H1 (cell line): ENCODE data around the gene PRDM15. TPM values are rescaled to one million over a fixed set of nuclear protein-coding genes. Genes with fewer than 3 reads are reported as not detected.

ENCODE experiments used
- CTCF ChIA-PET: fragments of 300-600 bp; sonication (Branson Sonifier 250); formaldehyde crosslinking; loops from one replicate; lab custom pipeline; 2021; ENCODE audit not compliant: partially characterized antibody; lab: Charles Lee
- POLR2A ChIA-PET: fragments of 300-600 bp; sonication (Branson Sonifier 250); formaldehyde crosslinking; loops from one replicate; lab custom pipeline; 2021; ENCODE audit warnings: inconsistent platforms; ENCODE audit not compliant: partially characterized antibody; lab: Charles Lee
- DNase-seq, 2 experiments: peaks; one replicate each; pipeline versions ENCODE4 v3.0.0 to v3.0.0-alpha.2; 2010 to 2022; ENCODE audit warnings: low spot score in 2 of 2, low read depth in 1 of 2, mixed read lengths in 1 of 2
- FAIRE-seq: peaks from 2 replicates; lab custom pipeline; 2011; peaks lifted over from hg19 to GRCh38; lab: Jason Lieb, UNC
- H2AFZ ChIP-seq: 2 replicates; pipeline ENCODE4 v1.8.1; 2012; ENCODE audit warnings: low read length, inconsistent platforms
- H2AK5ac ChIP-seq: 2 replicates; pipeline ENCODE4 v1.6.1; 2013; ENCODE audit warnings: low read depth, low read length
- H2BK120ac ChIP-seq: replicated peaks from 2 replicates; pipeline ENCODE3; 2013; ENCODE audit warnings: low read depth, low read length, inconsistent platforms
- H2BK12ac ChIP-seq: 2 replicates; pipeline ENCODE4 v1.6.1; 2013; ENCODE audit warnings: low read depth, low read length
- H2BK15ac ChIP-seq: 2 replicates; pipeline ENCODE4 v1.6.1; 2013; ENCODE audit warnings: low read length
- H2BK20ac ChIP-seq: 2 replicates; pipeline ENCODE4 v1.6.1; 2013; ENCODE audit warnings: low read length
- H2BK5ac ChIP-seq: 2 replicates; pipeline ENCODE4 v1.6.1; 2013; ENCODE audit warnings: low read depth, low read length
- H3K14ac ChIP-seq: 2 replicates; pipeline ENCODE4 v1.6.1; 2013; ENCODE audit warnings: inconsistent platforms; ENCODE audit not compliant: insufficient read length
- H3K18ac ChIP-seq: 2 replicates; pipeline ENCODE4 v1.6.1; 2013; ENCODE audit warnings: low read length; ENCODE audit errors: extremely low read depth
- H3K23ac ChIP-seq: 2 replicates; pipeline ENCODE4 v1.6.1; 2013; ENCODE audit warnings: inconsistent platforms; ENCODE audit not compliant: insufficient read length
- H3K23me2 ChIP-seq: 2 replicates; pipeline ENCODE4 v1.6.1; 2013; ENCODE audit warnings: low read depth, low read length
- H3K27ac ChIP-seq: 2 replicates; pipeline ENCODE4 v1.6.1; 2011; ENCODE audit warnings: low read depth, low read length, inconsistent platforms
- H3K27me3 ChIP-seq, 4 experiments: replicated peaks in 1 of 4; 1 replicate in 1 of 4; 2 replicates in 3 of 4; pipeline versions ENCODE4 v1.6.1 to v1.8.1; 2011 to 2013; ENCODE audit warnings: low read length in 3 of 4, mild to moderate bottlenecking in 3 of 4, inconsistent platforms in 2 of 4, mixed read lengths in 2 of 4, moderate library complexity in 1 of 4; ENCODE audit not compliant: control insufficient read depth in 3 of 4, insufficient read depth in 3 of 4; ENCODE audit errors: extremely low read depth in 1 of 4
- H3K36me3 ChIP-seq, 4 experiments: 2 replicates each; pipeline versions ENCODE4 v1.6.1 to v1.8.1; 2011 to 2013; ENCODE audit warnings: mild to moderate bottlenecking in 4 of 4, low read length in 3 of 4, moderate library complexity in 2 of 4, control low read depth in 1 of 4, inconsistent platforms in 1 of 4; ENCODE audit not compliant: insufficient read depth in 4 of 4, control insufficient read depth in 2 of 4
- H3K4ac ChIP-seq: replicated peaks from 2 replicates; pipeline ENCODE3; 2013; ENCODE audit warnings: low read length, low read depth, mixed read lengths, inconsistent platforms; ENCODE audit not compliant: insufficient read length
- H3K4me1 ChIP-seq, 4 experiments: replicated peaks in 1 of 4; 1 replicate in 1 of 4; 2 replicates in 3 of 4; pipeline versions ENCODE4 v1.6.1 to v1.8.1; 2011 to 2013; ENCODE audit warnings: low read length in 3 of 4, inconsistent platforms in 2 of 4, mixed read lengths in 1 of 4; ENCODE audit not compliant: insufficient read depth in 4 of 4, control insufficient read depth in 3 of 4
- H3K4me2 ChIP-seq, 2 experiments: 2 replicates each; pipeline versions ENCODE4 v1.6.1 to v1.8.1; 2011 to 2013; ENCODE audit warnings: low read depth in 2 of 2, low read length in 2 of 2, control low read depth in 1 of 2, inconsistent platforms in 1 of 2, mild to moderate bottlenecking in 1 of 2; ENCODE audit not compliant: insufficient read depth in 1 of 2
- H3K4me3 ChIP-seq, 4 experiments: fragments of 200-600, 300-600 bp in 1 of 4; sonication (generic), shearing (Covaris generic), sonication (Bioruptor Twin) in 1 of 4; 2 replicates each; pipeline versions ENCODE4 v1.5.1 to v1.8.1; 2011 to 2016; ENCODE audit warnings: low read length in 4 of 4, low read depth in 3 of 4, control low read depth in 2 of 4, inconsistent platforms in 2 of 4, mild to moderate bottlenecking in 2 of 4, mixed read lengths in 1 of 4, moderate library complexity in 1 of 4; ENCODE audit not compliant: insufficient read depth in 2 of 4; ENCODE audit errors: extremely low read depth in 1 of 4
- H3K56ac ChIP-seq: replicated peaks from 2 replicates; pipeline ENCODE3; 2013; ENCODE audit warnings: low read depth, mild to moderate bottlenecking, mixed read lengths, low read length, inconsistent platforms; ENCODE audit not compliant: insufficient read length
- H3K79me1 ChIP-seq: 2 replicates; pipeline ENCODE4 v1.6.1; 2013; ENCODE audit warnings: low read depth, low read length, control low read depth
- H3K79me2 ChIP-seq, 2 experiments: 2 replicates each; pipeline versions ENCODE4 v1.6.1 to v1.8.1; 2012 to 2013; ENCODE audit warnings: low read length in 2 of 2, mild to moderate bottlenecking in 2 of 2, inconsistent platforms in 1 of 2; ENCODE audit not compliant: insufficient read depth in 2 of 2, control insufficient read depth in 1 of 2
- H3K9ac ChIP-seq, 4 experiments: replicated peaks in 1 of 4; 1 replicate in 1 of 4; 2 replicates in 3 of 4; pipeline versions ENCODE4 v1.6.1 to v1.8.1; 2011 to 2013; ENCODE audit warnings: low read depth in 3 of 4, low read length in 3 of 4, control low read depth in 2 of 4, mild to moderate bottlenecking in 2 of 4, moderate library complexity in 2 of 4, inconsistent platforms in 1 of 4; ENCODE audit errors: extremely low read depth in 1 of 4
- H3K9me3 ChIP-seq, 2 experiments: 2 replicates each; pipeline versions ENCODE4 v1.6.1 to v1.8.1; 2012 to 2013; ENCODE audit warnings: mild to moderate bottlenecking in 2 of 2, moderate library complexity in 2 of 2, control low read depth in 1 of 2, inconsistent platforms in 1 of 2, low read depth in 1 of 2, low read length in 1 of 2, mixed read lengths in 1 of 2; ENCODE audit not compliant: insufficient read depth in 2 of 2
- H4K20me1 ChIP-seq, 2 experiments: replicated peaks in 1 of 2; 2 replicates each; pipeline versions ENCODE3 to v1.8.1; 2011 to 2013; ENCODE audit warnings: inconsistent platforms in 2 of 2, low read length in 2 of 2, mild to moderate bottlenecking in 1 of 2; ENCODE audit not compliant: insufficient read depth in 2 of 2, control insufficient read depth in 1 of 2
- H4K5ac ChIP-seq: 2 replicates; pipeline ENCODE4 v1.6.1; 2013; ENCODE audit warnings: low read length, low read depth, mixed read lengths, inconsistent platforms; ENCODE audit not compliant: insufficient read length
- H4K8ac ChIP-seq: 2 replicates; pipeline ENCODE4 v1.8.0; 2013; ENCODE audit warnings: mild to moderate bottlenecking, moderate library complexity, low read length, inconsistent platforms; ENCODE audit not compliant: insufficient read depth; ENCODE audit errors: extremely low read depth
- H4K91ac ChIP-seq: replicated peaks from 2 replicates; pipeline ENCODE3; 2013; ENCODE audit warnings: low read length, mixed read lengths, inconsistent platforms; ENCODE audit not compliant: insufficient read length
- CHD1 ChIP-seq: IDR thresholded peaks from 2 replicates; pipeline ENCODE4 v1.6.1; 2012; ENCODE audit warnings: low read depth, low read length, improper control_type of control experiment
- CREB1 ChIP-seq: IDR thresholded peaks from 2 replicates; pipeline ENCODE4 v1.6.1; 2012; ENCODE audit warnings: inconsistent platforms
- FOSL1 ChIP-seq: IDR thresholded peaks from 2 replicates; pipeline ENCODE4 v1.6.1; 2011; ENCODE audit warnings: mild to moderate bottlenecking, low read depth, low read length, moderate library complexity; ENCODE audit not compliant: insufficient read depth
- KDM1A ChIP-seq: fragments of 200-600, 300-600 bp; sonication (generic); IDR thresholded peaks from 2 replicates; pipeline ENCODE4 v1.7.1; 2016; ENCODE audit warnings: mild to moderate bottlenecking, low read length, borderline replicate concordance
- MAX ChIP-seq: IDR thresholded peaks from 2 replicates; pipeline ENCODE4 v1.6.1; 2012; ENCODE audit warnings: inconsistent platforms
- RNF2 ChIP-seq: fragments of 200-900, 300-1000 bp; sonication (generic); IDR thresholded peaks from 2 replicates; pipeline ENCODE4 v1.7.1; 2016; ENCODE audit warnings: borderline replicate concordance, low read depth, mild to moderate bottlenecking, antibody characterized with exemption, low read length; ENCODE audit not compliant: poor library complexity, severe bottlenecking; ENCODE audit errors: missing control alignments
- SP1 ChIP-seq: IDR thresholded peaks from 2 replicates; pipeline ENCODE4 v1.6.1; 2011; ENCODE audit warnings: low read depth, low read length
- SP2 ChIP-seq: IDR thresholded peaks from 2 replicates; pipeline ENCODE4 v1.6.1; 2012; ENCODE audit warnings: mild to moderate bottlenecking, low read length, inconsistent platforms
- SRF ChIP-seq: IDR thresholded peaks from 2 replicates; pipeline ENCODE4 v1.6.1; 2011; ENCODE audit warnings: mild to moderate bottlenecking, low read depth, low read length, moderate library complexity
- TAF1 ChIP-seq: IDR thresholded peaks from 2 replicates; pipeline ENCODE4 v1.6.1; 2011; ENCODE audit warnings: mild to moderate bottlenecking, low read depth, low read length
- TAF7 ChIP-seq: optimal IDR thresholded peaks from 2 replicates; pipeline ENCODE3; 2011; ENCODE audit warnings: low read depth, mild to moderate bottlenecking, inconsistent platforms, low read length, moderate library complexity, borderline replicate concordance
- ZNF274 ChIP-seq: IDR thresholded peaks from 2 replicates; pipeline ENCODE4 v1.7.0; 2012; ENCODE audit warnings: low read length, borderline replicate concordance; ENCODE audit errors: extremely low read depth
- WGBS, 2 experiments: shearing (Covaris generic) in 1 of 2; methylation state at CpG; one replicate each; pipeline versions ENCODE4 v1.1.6 to v1.1.7; 2013 to 2015; ENCODE audit warnings: low lambda C conversion rate in 2 of 2, mixed read lengths in 2 of 2, inconsistent platforms in 1 of 2, low coverage in 1 of 2, missing lambda C conversion rate in 1 of 2; ENCODE audit not compliant: insufficient replicate concordance in 2 of 2, insufficient coverage in 1 of 2, insufficient read length in 1 of 2; ENCODE audit errors: extremely low coverage in 1 of 2, missing lambda C conversion rate in 1 of 2; 5-methylcytosine and 5-hydroxymethylcytosine counted together
- polyA plus RNA-seq, 7 experiments: library from polyadenylated mRNA; depleted of rRNA in 3 of 7; stranded (reverse) in 5 of 7; unstranded in 2 of 7; fragments of >200 nt in 5 of 7; fragments of 200-250 nt in 2 of 7; gene quantifications; 1 replicate in 5 of 7; 2 replicates in 1 of 7; 4 replicates in 1 of 7; pipeline versions ENCODE4 v1.2.1 to v1.2.3, GENCODE V29; 2011 to 2013; ENCODE audit warnings: missing spikeins in 2 of 7, mixed read lengths in 2 of 7
- total RNA-seq: library from RNA; stranded (reverse); fragmentation: NEBNext Ultra II Directional; extraction: Animal tissue kit (Norgen Biotek cat#: 25700); gene quantifications from 2 replicates; pipeline ENCODE4 v1.2.1, GENCODE V29; 2021

Gene PRDM15
- total and polyA plus RNA-seq, 2 of the 8 experiments (the other 6 are each of a cell fraction or from before 2014, with no cell fraction given): 9.7 to 10.5 TPM

GRCh38 chr21:41801321-41802197 lies 77.6 kb downstream of the PRDM15 start:
- CTCF ChIA-PET: interaction anchor here (1.0 to 1.7 kb wide), 6 partner anchors 15 to 194 kb away, joined by 3 to 9 read pairs (median 4); no protein-coding TSS in a partner anchor
- TF ChIP-seq SP2 (no peak), MAX (no peak), KDM1A (no peak), FOSL1 (no peak), SRF (no peak), CHD1 (no peak), RNF2 (no peak), ZNF274 (no peak), CREB1 (no peak), SP1 (no peak), TAF1 (no peak), TAF7 (no peak)

More at GRCh38 chr21:41801321-41802197, 77.6 kb downstream of the PRDM15 start:
- DNase-seq (no peak), FAIRE-seq (no peak)
- H3K79me2 ChIP-seq: no peaks in the 10 kb centered on the region
- H3K18ac ChIP-seq: no peak overlapping the region
- H3K79me1 ChIP-seq: no peaks in the 10 kb centered on the region
- H4K5ac ChIP-seq: no peak overlapping the region
- no peak overlapping the region for H2BK15ac ChIP-seq
- H3K9ac ChIP-seq: no peak overlapping the region
- H4K91ac ChIP-seq: no peak overlapping the region
- no peak overlapping the region for H2AK5ac ChIP-seq
- no peak overlapping the region for H3K27ac ChIP-seq
- H3K36me3 ChIP-seq: peaks cover 5 to 10% (median 8%) of the 10 kb centered on the region in 4 experiments; a peak in 6 of 8 replicates
- H3K27me3 ChIP-seq: no peaks in the 10 kb centered on the region
- H3K14ac ChIP-seq: no peak overlapping the region
- H3K4me2 ChIP-seq: no peak overlapping the region
- H2BK120ac ChIP-seq: no peak overlapping the region
- H4K20me1 ChIP-seq: peaks cover 2 to 7% of the 10 kb centered on the region in 2 experiments
- no peaks in the 10 kb centered on the region for H3K4me1 ChIP-seq
- H3K23ac ChIP-seq: no peak overlapping the region
- WGBS, 2 experiments: 89% methylated on average over 26 of the region's 32 CpGs; no CpG with 5 or more reads in 1 of the 2 experiments
- no peak overlapping the region for H2BK5ac ChIP-seq
- POLR2A ChIA-PET: no interaction called here
- H3K9me3 ChIP-seq: no peaks in the 10 kb centered on the region
- no peak overlapping the region for H2BK12ac ChIP-seq
- no peak overlapping the region for H2AFZ ChIP-seq
- no peak overlapping the region for H4K8ac ChIP-seq
- H3K4ac ChIP-seq: no peak overlapping the region
- no peak overlapping the region for H3K56ac ChIP-seq
- H2BK20ac ChIP-seq: no peak overlapping the region
- H3K23me2 ChIP-seq: peaks cover 9% of the 10 kb centered on the region; the same call in 1 of the 2 replicates
- H3K4me3 ChIP-seq: no peak overlapping the region
